IMR-90 (cell line): Measurements from ENCODE around the gene SYNPO.

Experiments used
- NFE2L2 ChIP-seq: fragments of 150-350 bp; IDR thresholded peaks from 2 replicates; pipeline ENCODE4 v1.6.1; 2016; ENCODE audit warnings: low read depth, mild to moderate bottlenecking, low read length
- POLR2A ChIP-seq: IDR thresholded peaks from 2 replicates; pipeline ENCODE4 v1.6.1; 2012; ENCODE audit warnings: mild to moderate bottlenecking, low read depth, low read length
- RAD21 ChIP-seq: IDR thresholded peaks from 2 replicates; pipeline ENCODE4 v1.6.1; 2012; ENCODE audit warnings: low read length, improper control_type of control experiment
- RCOR1 ChIP-seq: IDR thresholded peaks from 2 replicates; pipeline ENCODE4 v1.6.1; 2012; ENCODE audit warnings: mild to moderate bottlenecking, low read length, improper control_type of control experiment; ENCODE audit not compliant: insufficient replicate concordance
- TF ChIP-seq, protein P1 (sequence below): fragments of 150-350 bp; IDR thresholded peaks from 2 replicates; pipeline ENCODE4 v1.6.1; 2017; ENCODE audit warnings: mild to moderate bottlenecking, antibody characterized with exemption, low read length, low read depth
- TF ChIP-seq, protein P2 (sequence below): conservative IDR thresholded peaks from 2 replicates; pipeline ENCODE4 v1.5.1; 2012; ENCODE audit warnings: mild to moderate bottlenecking, low read depth, low read length, improper control_type of control experiment

DNA sequence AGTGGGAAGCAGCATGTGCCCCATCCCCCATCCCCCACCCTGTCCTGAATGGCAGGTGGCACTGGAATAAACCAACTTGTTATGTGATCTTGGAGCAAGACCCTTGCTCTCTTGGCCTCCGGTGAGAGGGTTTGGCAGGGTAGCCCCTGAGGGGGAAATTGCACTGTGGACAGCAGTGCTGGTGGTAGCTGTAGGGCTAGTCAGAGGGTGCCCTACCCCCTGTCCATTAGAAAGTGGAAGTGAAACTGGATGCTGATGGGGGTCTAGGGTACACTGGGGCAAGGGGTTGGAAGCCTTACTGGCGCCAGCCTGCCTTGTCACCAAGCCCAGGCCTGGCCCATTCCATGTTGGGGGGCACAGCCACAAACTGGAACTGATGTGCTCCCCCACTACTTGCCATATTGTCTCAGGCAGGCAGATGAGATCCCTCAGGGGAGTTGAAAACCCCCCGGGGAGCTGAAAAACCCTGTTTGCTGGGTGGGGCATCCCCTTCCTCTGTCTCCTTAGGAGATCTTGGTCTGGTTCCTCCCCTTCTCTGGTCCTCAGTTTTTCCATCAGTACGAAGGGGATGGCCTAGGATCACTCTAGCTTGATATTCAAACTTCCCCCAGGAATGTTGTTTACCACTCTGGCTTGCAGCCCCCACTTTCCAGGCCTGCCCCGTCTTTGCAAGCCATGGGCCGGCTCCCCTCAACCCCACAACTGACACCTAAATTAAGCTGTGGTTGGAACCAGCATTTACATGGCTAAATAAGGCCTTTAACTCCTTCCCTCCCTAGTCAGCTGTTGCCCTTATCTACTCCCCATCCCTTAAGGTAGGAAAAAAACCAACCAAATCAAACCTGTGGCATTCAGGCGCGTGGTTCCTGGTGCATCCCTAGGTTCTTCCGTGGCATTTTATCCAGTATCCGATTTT is 14.4 kb upstream of the SYNPO start:
- TF ChIP-seq POLR2A (no peak), RAD21 (no peak), NFE2L2 (no peak), RCOR1 (no peak)
- TF ChIP-seq, protein P1, sequence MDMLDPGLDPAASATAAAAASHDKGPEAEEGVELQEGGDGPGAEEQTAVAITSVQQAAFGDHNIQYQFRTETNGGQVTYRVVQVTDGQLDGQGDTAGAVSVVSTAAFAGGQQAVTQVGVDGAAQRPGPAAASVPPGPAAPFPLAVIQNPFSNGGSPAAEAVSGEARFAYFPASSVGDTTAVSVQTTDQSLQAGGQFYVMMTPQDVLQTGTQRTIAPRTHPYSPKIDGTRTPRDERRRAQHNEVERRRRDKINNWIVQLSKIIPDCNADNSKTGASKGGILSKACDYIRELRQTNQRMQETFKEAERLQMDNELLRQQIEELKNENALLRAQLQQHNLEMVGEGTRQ: no peak
- TF ChIP-seq, protein P2, sequence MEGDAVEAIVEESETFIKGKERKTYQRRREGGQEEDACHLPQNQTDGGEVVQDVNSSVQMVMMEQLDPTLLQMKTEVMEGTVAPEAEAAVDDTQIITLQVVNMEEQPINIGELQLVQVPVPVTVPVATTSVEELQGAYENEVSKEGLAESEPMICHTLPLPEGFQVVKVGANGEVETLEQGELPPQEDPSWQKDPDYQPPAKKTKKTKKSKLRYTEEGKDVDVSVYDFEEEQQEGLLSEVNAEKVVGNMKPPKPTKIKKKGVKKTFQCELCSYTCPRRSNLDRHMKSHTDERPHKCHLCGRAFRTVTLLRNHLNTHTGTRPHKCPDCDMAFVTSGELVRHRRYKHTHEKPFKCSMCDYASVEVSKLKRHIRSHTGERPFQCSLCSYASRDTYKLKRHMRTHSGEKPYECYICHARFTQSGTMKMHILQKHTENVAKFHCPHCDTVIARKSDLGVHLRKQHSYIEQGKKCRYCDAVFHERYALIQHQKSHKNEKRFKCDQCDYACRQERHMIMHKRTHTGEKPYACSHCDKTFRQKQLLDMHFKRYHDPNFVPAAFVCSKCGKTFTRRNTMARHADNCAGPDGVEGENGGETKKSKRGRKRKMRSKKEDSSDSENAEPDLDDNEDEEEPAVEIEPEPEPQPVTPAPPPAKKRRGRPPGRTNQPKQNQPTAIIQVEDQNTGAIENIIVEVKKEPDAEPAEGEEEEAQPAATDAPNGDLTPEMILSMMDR: no peak
